T-cell (primary cell): Measurements from ENCODE around the gene COQ9. TPM values are rescaled to one million over a fixed set of nuclear protein-coding genes. Genes with fewer than 3 reads are reported as not detected.

ENCODE experiments used
- ATAC-seq, 4 experiments: fragments of 200-7000 bp in 3 of 4; fragments of 150-1000 bp in 1 of 4; cut with Tn5 transposase; replicated peaks in 1 of 4; 1 replicate in 3 of 4; 2 replicates in 1 of 4; pipeline ENCODE4 v1.10.0; 2021; ENCODE audit warnings: moderate library complexity in 3 of 4, mild to moderate bottlenecking in 2 of 4, moderate number of reproducible peaks in 1 of 4
- CTCF ChIA-PET, 2 donors: fragments of 300-600 bp; sonication (Branson Sonifier 250); formaldehyde crosslinking; loops; one replicate each; lab custom pipeline; 2022; ENCODE audit warnings: antibody characterized with exemption in 2 of 2; lab: Charles Lee
- POLR2A ChIA-PET, 2 donors: fragments of 300-600 bp; sonication (Branson Sonifier 250); formaldehyde crosslinking; loops; one replicate each; lab custom pipeline; 2022; ENCODE audit warnings: antibody characterized with exemption in 2 of 2; lab: Charles Lee
- DNase-seq, 35 experiments: peaks; one replicate each; pipeline versions ENCODE4 v3.0.0 to v3.0.0-alpha.2; 2013 to 2023
- H3K27ac ChIP-seq: one replicate; pipeline ENCODE4 v1.5.1; 2013; ENCODE audit warnings: low read length
- H3K27me3 ChIP-seq, 2 experiments: replicated peaks in 1 of 2; 1 replicate in 1 of 2; 2 replicates in 1 of 2; pipeline versions ENCODE4 v1.6.1 to v1.7.0; 2013; ENCODE audit warnings: low read length in 1 of 2, mixed read lengths in 1 of 2; ENCODE audit not compliant: control insufficient read depth in 2 of 2, insufficient read depth in 2 of 2; ENCODE audit errors: extremely low read depth in 1 of 2
- H3K36me3 ChIP-seq, 2 donors: 1 replicate in 1 of 2; 2 replicates in 1 of 2; pipeline versions ENCODE4 v1.6.1 to v1.7.0; 2013; ENCODE audit warnings: low read length in 1 of 2; ENCODE audit not compliant: control insufficient read depth in 2 of 2, insufficient read depth in 1 of 2; ENCODE audit errors: extremely low read depth in 1 of 2
- H3K4me1 ChIP-seq, 2 experiments: 1 replicate in 1 of 2; 2 replicates in 1 of 2; pipeline versions ENCODE4 v1.6.1 to v1.7.0; 2013; ENCODE audit warnings: low read length in 2 of 2, mixed read lengths in 1 of 2; ENCODE audit not compliant: insufficient read depth in 2 of 2, control insufficient read depth in 1 of 2; ENCODE audit errors: extremely low read depth in 1 of 2
- H3K4me3 ChIP-seq, 2 donors: 1 replicate in 1 of 2; 2 replicates in 1 of 2; pipeline versions ENCODE4 v1.5.1 to v1.7.0; 2013; ENCODE audit warnings: mild to moderate bottlenecking in 2 of 2, low read length in 1 of 2, moderate library complexity in 1 of 2; ENCODE audit not compliant: control insufficient read depth in 1 of 2; ENCODE audit errors: extremely low read depth in 1 of 2
- H3K9me3 ChIP-seq: 2 replicates; pipeline ENCODE4 v1.7.0; 2013
- H3K27ac Mint-ChIP-seq, 2 donors: one replicate each; pipeline ENCODE4 v1.8.0; 2020 to 2021; ENCODE audit warnings: mild to moderate bottlenecking in 2 of 2, mixed read lengths in 2 of 2
- H3K27me3 Mint-ChIP-seq, 2 donors: one replicate each; pipeline ENCODE4 v1.8.0; 2021 to 2022; ENCODE audit warnings: mixed read lengths in 2 of 2
- H3K36me3 Mint-ChIP-seq: one replicate; pipeline ENCODE4 v1.8.0; 2021; ENCODE audit warnings: mixed read lengths
- H3K4me1 Mint-ChIP-seq, 3 donors: one replicate each; pipeline ENCODE4 v1.8.0; 2020 to 2022; ENCODE audit warnings: mixed read lengths in 3 of 3, mild to moderate bottlenecking in 1 of 3
- H3K4me3 Mint-ChIP-seq, 3 donors: one replicate each; pipeline ENCODE4 v1.8.0; 2020 to 2022; ENCODE audit warnings: mild to moderate bottlenecking in 3 of 3, mixed read lengths in 3 of 3, moderate library complexity in 3 of 3
- H3K9me3 Mint-ChIP-seq, 3 donors: one replicate each; pipeline ENCODE4 v1.8.0; 2020 to 2022; ENCODE audit warnings: mixed read lengths in 3 of 3
- WGBS: methylation state at CpG from one replicate; pipeline ENCODE4 v1.1.5; 2013; ENCODE audit warnings: missing lambda C conversion rate; ENCODE audit not compliant: insufficient coverage; 5-methylcytosine and 5-hydroxymethylcytosine counted together
- total RNA-seq, 35 experiments: library from RNA in 6 of 35; stranded (reverse) in 6 of 35; fragments of 120-200 nt in 1 of 35; gene quantifications; one replicate each; pipeline versions ENCODE4 v1.2.1 to v1.2.4 and lab custom pipeline; 2013 to 2026

Gene COQ9
- total RNA-seq, 5 donors from 2014 or later (not counting 1 experiment from before 2014, with no cell fraction given) = 18.0 to 35.3 (median 34.2) TPM

- Mint-ChIP-seq H3K9me3 (no peaks in the 10 kb centered on the region), H3K4me3 (no peak overlapping the region), H3K27ac (no peak overlapping the region), H3K36me3 (peaks cover 23% of the 10 kb centered on the region), H3K4me1 (peaks cover 0 to 3% (median 2%) of the 10 kb centered on the region in 3 donors), H3K27me3 (no peaks in the 10 kb centered on the region)
- Histone ChIP-seq H3K4me1 (no peaks in the 10 kb centered on the region), H3K9me3 (no peaks in the 10 kb centered on the region), H3K27ac (no peak overlapping the region), H3K36me3 (peaks cover 0 to 18% of the 10 kb centered on the region in 2 donors), H3K27me3 (peaks cover 0 to 2% of the 10 kb centered on the region in 2 experiments), H3K4me3 (no peak overlapping the region)
- WGBS = 87% methylated on average over 3 of the region's 3 CpGs
- POLR2A ChIA-PET = no interaction called here
- CTCF ChIA-PET = interaction anchor here in 1 of 2 donors (0.5 to 0.6 kb wide), 2 partner anchors 11 to 762 kb away, joined by 4 to 5 read pairs; no protein-coding TSS in a partner anchor
- ATAC-seq = no peak
- DNase-seq = no peak
Observed at GRCh38 chr16:57424583-57424982, 22.7 kb upstream of the COQ9 start.

GRCh38 chr16:57426356-57426755 lies 20.9 kb upstream of the COQ9 start:
- Histone ChIP-seq H3K9me3 (no peaks in the 10 kb centered on the region), H3K4me1 (no peaks in the 10 kb centered on the region), H3K27me3 (no peaks in the 10 kb centered on the region), H3K27ac (no peak overlapping the region), H3K36me3 (peaks cover 0 to 35% of the 10 kb centered on the region in 2 donors), H3K4me3 (no peak overlapping the region)
- WGBS = 96% methylated on average over 7 of the region's 7 CpGs
- no peaks in the 10 kb centered on the region for H3K9me3 Mint-ChIP-seq
- DNase-seq (no peak), ATAC-seq (no peak)
- no peak overlapping the region for H3K27ac Mint-ChIP-seq
- H3K4me3 Mint-ChIP-seq = no peak overlapping the region
- H3K27me3 Mint-ChIP-seq = no peaks in the 10 kb centered on the region
- peaks cover 39% of the 10 kb centered on the region for H3K36me3 Mint-ChIP-seq
- POLR2A ChIA-PET = no interaction called here
- CTCF ChIA-PET = interaction anchor here in 1 of 2 donors (0.9 kb wide), 1 partner anchor 10 kb away, joined by 3 read pairs; no protein-coding TSS in a partner anchor
- peaks cover 0 to 6% (median 0%) of the 10 kb centered on the region in 3 donors for H3K4me1 Mint-ChIP-seq

- WGBS = 100% methylated on average over 2 of the region's 8 CpGs
- Mint-ChIP-seq H3K4me3 (no peak overlapping the region), H3K27ac (peak overlapping the region in 1 of 2 donors; percentile 44), H3K27me3 (no peaks in the 10 kb centered on the region), H3K9me3 (no peaks in the 10 kb centered on the region), H3K4me1 (peaks cover under 1 to 7% (median 3%) of the 10 kb centered on the region in 3 donors), H3K36me3 (peaks cover 46% of the 10 kb centered on the region)
- Histone ChIP-seq H3K36me3 (peaks cover 0 to 44% of the 10 kb centered on the region in 2 donors), H3K4me1 (peaks cover 0 to 3% of the 10 kb centered on the region in 2 experiments), H3K27ac (no peak overlapping the region), H3K9me3 (no peaks in the 10 kb centered on the region), H3K27me3 (no peaks in the 10 kb centered on the region), H3K4me3 (no peak overlapping the region)
- DNase-seq = no peak
- ChIA-PET POLR2A (no interaction called here), CTCF (interaction anchor here in 1 of 2 donors (0.6 kb wide), 1 partner anchor 386 kb away, joined by 3 read pairs; no protein-coding TSS in a partner anchor)
- no peak for ATAC-seq
Observed at GRCh38 chr16:57427307-57427706, 20.0 kb upstream of the COQ9 start.

GRCh38 chr16:57427824-57428223 lies 19.5 kb upstream of the COQ9 start:
- no peak overlapping the region for H3K4me3 ChIP-seq
- Mint-ChIP-seq H3K36me3 (peaks cover 50% of the 10 kb centered on the region), H3K27me3 (no peaks in the 10 kb centered on the region), H3K4me1 (peaks cover 6 to 9% (median 8%) of the 10 kb centered on the region in 3 donors), H3K27ac (no peak overlapping the region), H3K4me3 (no peak overlapping the region), H3K9me3 (no peaks in the 10 kb centered on the region)
- POLR2A ChIA-PET = no interaction called here
- DNase-seq = no peak
- H3K36me3 ChIP-seq = peaks cover 0 to 49% of the 10 kb centered on the region in 2 donors
- no peaks in the 10 kb centered on the region for H3K9me3 ChIP-seq
- H3K4me1 ChIP-seq = peaks cover 5 to 9% of the 10 kb centered on the region in 2 experiments
- no peaks in the 10 kb centered on the region for H3K27me3 ChIP-seq
- ATAC-seq = no peak
- H3K27ac ChIP-seq = no peak overlapping the region
- CTCF ChIA-PET = no interaction called here

- H3K27me3 ChIP-seq = no peaks in the 10 kb centered on the region
- 90% methylated on average over 3 of the region's 5 CpGs for WGBS
Observed at GRCh38 chr16:57430955-57431354, 16.3 kb upstream of the COQ9 start.

GRCh38 chr16:57432505-57432904 lies 14.8 kb upstream of the COQ9 start:
- no peak for DNase-seq
- Histone ChIP-seq H3K9me3 (no peaks in the 10 kb centered on the region), H3K4me3 (no peak overlapping the region), H3K4me1 (peaks cover 17 to 24% of the 10 kb centered on the region in 2 experiments), H3K27ac (no peak overlapping the region), H3K27me3 (no peaks in the 10 kb centered on the region), H3K36me3 (peaks cover 3 to 79% of the 10 kb centered on the region in 2 donors)
- peaks cover 29 to 33% (median 32%) of the 10 kb centered on the region in 3 donors for H3K4me1 Mint-ChIP-seq
- POLR2A ChIA-PET = interaction anchor here in 1 of 2 donors (0.6 kb wide), 1 partner anchor 402 kb away, joined by 6 read pairs; no protein-coding TSS in a partner anchor
- 86% methylated on average over 1 of the region's 2 CpGs for WGBS
- no peaks in the 10 kb centered on the region for H3K27me3 Mint-ChIP-seq
- H3K9me3 Mint-ChIP-seq = no peaks in the 10 kb centered on the region
- CTCF ChIA-PET = interaction anchor here in 1 of 2 donors (3.2 kb wide), 1 partner anchor 15 kb away, joined by 16 read pairs; no protein-coding TSS in a partner anchor
- ATAC-seq = no peak
- peak overlapping the region; percentile 66 to 80 for H3K27ac Mint-ChIP-seq
- peaks cover 70% of the 10 kb centered on the region for H3K36me3 Mint-ChIP-seq
- H3K4me3 Mint-ChIP-seq = peak overlapping the region in 1 of 3 donors; percentile 52

More at GRCh38 chr16:57430955-57431354, 16.3 kb upstream of the COQ9 start:
- ChIA-PET CTCF (interaction anchor here (0.6 to 3.2 kb wide), 3 partner anchors 13 to 89 kb away, joined by 3 to 16 read pairs (median 5); partner anchors contain the start of genes CIAPIN1 (in 1 of the 2) and COQ9 (in 1 of the 2)), POLR2A (interaction anchor here in 1 of 2 donors (0.9 kb wide), 1 partner anchor 46 kb away, joined by 3 read pairs; no protein-coding TSS in a partner anchor)
- H3K9me3 Mint-ChIP-seq = no peaks in the 10 kb centered on the region
- peaks cover 29 to 33% (median 32%) of the 10 kb centered on the region in 3 donors for H3K4me1 Mint-ChIP-seq
- H3K27me3 Mint-ChIP-seq = no peaks in the 10 kb centered on the region
- H3K27ac Mint-ChIP-seq = peak overlapping the region; percentile 52 to 58
- H3K4me3 ChIP-seq = no peak overlapping the region
- DNase-seq (no peak), ATAC-seq (no peak)
- H3K4me1 ChIP-seq = peaks cover 17 to 24% of the 10 kb centered on the region in 2 experiments
- no peaks in the 10 kb centered on the region for H3K9me3 ChIP-seq
- H3K36me3 Mint-ChIP-seq = peaks cover 71% of the 10 kb centered on the region
- H3K36me3 ChIP-seq = peaks cover 2 to 77% of the 10 kb centered on the region in 2 donors
- H3K4me3 Mint-ChIP-seq = no peak overlapping the region
- H3K27ac ChIP-seq = no peak overlapping the region
